Measurements from ENCODE around the gene ITSN2.
"Not testable (repeated sequence)": the region's sequence is repeated elsewhere in the genome, so short reads cannot be mapped to it uniquely, and the experiment has no call there.

The ITSN2 gene

DNA sequence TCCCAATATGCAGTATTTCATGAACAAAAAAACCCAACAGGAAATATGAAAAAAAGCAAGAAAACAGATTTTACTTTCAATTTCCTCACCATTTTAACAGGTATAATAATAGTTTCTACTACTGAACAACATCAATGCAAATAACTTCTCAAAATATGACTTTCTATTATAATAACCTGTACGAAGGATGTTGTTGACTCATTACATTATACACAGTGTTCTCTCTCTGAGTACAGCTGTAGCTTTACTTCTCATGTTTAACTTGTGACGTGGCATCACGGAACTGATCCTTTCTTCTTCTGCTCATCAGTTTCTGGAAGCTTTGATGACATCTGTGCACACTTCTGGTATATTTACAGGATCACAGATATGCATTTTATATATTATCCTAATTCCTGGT lies 145.5 kb downstream of the ITSN2 start:
- DNase-seq (ENCODE audit: low read depth in 3 of 3) = no peak

DNA sequence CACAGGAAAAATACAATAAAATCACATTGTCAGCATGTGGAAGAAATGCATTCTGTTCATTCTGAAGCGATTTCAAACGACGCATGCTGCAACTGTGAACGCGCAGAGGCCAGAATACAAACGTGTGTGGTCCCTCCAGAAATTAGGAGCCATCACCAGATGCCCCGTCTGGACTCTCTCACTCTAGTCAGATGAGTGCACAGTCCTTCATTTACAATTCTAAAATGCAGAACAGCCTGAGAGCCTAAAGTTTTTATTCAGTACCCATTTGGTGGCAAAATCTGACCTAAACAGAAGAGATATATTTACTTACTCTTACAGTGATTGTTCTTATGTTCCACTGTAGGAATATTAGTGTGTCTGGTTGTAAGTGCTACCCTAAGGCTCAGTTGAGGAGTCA lies 148.9 kb downstream of the ITSN2 start:
- no peak for DNase-seq (ENCODE audit: low read depth in 3 of 3)

DNA sequence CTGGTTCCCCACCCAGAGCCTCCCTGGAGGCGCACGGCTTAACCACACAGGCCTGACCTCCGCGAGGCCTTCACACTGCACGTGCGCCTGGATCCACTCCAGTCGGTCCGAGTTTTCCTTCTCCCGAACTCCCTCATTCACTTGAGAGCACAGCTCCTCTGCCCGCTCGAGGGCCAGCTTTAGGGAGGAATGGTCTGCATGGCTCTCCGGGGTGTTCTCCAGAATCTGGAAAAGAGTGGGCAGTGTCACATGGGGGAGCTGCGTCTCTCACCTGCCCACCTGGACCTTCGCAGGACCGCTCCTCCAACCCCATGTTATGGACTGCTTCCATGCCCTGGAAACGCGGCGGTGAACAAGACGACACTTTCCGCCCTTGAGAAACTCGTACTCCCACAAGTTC lies 149.6 kb downstream of the ITSN2 start:
- DNase-seq (ENCODE audit: low read depth in 3 of 3) = no peak

DNA sequence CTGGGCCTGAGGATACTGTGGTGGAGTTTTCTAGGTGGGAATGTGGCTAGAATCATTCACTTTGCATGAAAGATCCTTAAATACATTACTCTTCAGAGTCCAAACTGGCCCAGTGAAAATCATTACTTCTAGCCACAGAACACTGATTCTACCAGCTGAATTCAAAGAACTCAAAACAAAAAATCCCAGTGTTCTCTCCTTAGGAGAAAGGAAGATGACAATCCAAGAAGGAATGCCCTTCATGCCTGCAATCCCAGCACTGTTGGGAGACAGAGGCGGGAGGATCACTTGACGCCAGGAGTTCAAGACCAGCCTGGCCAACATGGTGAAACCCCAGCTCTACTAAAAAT lies 150.3 kb downstream of the ITSN2 start:
- no peak for DNase-seq (ENCODE audit: low read depth in 3 of 3)

DNA sequence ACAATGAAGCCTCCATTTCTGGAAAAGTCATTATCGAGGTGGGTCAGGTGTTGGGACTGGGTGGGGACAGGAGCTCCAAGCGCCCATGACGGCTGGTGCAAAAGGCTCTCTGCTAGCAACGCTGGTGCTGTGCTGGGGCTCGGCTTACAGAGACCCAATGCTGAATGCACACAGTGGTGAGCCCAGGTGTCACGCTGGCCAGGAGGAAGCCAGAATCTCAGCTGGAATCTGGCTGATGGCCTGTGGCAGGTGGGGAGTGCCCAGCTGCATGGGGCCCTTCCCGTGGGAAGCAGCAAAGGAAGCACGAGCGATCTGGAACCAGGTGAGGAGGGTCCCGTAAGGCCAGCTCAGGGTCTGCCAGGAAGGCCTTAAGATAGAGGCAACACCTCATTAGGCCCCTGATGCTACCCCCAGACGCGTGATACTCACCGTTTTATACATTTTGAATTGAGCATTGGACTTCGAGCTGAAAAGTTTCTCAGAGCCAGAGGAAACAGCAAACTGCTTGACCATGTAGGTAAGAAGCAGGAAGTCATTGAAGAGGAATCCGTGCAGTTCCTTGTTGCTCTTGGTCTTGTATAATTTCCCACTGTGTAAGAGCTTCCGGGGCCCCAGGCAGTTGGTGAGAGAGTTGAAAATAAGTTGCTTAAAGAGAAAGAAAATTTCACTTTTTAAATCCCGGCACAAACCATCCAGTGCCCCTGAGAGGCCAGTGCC lies 150.8 kb downstream of the ITSN2 start:
- DNase-seq (ENCODE audit: low read depth in 3 of 3) = no peak

DNA sequence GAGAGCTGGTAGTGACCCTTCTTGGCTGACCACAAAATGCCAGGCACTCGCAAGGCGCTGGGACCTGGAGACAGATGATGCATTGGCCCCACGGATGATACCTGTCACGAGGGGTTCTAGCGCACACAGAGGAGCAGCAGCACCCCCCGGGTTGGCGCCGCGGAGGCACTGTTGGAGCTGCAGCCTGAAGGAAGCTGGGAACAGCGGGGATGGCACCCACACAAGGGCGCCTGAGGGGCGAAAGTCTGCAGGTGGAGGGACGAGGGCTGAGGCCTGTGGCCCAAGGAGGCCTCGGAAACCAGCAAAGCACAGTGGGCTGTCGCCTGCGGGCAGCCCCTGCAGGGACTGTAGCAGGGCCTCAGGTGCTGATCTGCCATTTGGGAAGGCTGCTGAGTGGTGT lies 151.8 kb downstream of the ITSN2 start:
- DNase-seq (ENCODE audit: low read depth in 3 of 3) = no peak

DNA sequence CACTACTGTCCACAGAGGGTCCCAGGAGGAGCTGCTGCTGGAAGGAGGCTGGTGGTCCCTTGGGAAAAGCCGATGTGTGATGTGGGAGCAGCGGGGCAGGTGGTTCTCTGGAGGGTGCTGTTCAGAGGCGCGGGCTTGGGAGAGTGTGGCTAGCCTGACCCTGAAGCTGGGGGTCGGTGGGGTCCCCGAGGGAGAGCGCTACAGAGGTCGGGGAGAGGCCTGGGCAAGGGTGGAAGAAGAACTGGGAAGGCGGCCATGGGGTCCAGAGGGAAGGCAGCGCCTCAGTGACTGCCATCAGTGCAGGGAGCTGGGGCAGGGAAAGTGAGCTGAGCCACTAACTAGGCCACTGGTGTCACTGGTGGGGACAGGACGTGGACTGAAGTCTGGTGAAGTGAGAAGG lies 153.0 kb downstream of the ITSN2 start:
- DNase-seq (ENCODE audit: low read depth in 3 of 3) = no peak

DNA sequence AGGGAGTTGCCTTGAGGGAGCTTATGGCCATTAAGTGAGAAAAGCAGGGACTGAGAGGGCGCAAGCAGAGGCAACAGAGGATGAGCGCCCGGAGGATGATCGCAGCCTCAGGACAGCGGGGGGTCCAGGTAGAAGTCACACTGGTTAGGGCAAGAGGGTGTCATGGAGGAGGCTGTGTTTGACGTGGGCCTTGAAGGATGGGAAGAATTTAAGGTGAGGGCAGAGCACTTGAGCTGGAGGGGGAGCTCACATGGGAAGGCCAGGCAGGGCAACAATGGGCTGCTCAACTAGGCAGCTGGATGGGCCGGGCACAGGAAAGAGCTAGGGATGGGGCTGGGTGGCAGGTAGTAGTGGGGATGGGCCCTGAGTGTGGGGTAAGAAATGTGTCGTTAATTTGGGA lies 153.6 kb downstream of the ITSN2 start:
- DNase-seq (ENCODE audit: low read depth in 3 of 3) = no peak

DNA sequence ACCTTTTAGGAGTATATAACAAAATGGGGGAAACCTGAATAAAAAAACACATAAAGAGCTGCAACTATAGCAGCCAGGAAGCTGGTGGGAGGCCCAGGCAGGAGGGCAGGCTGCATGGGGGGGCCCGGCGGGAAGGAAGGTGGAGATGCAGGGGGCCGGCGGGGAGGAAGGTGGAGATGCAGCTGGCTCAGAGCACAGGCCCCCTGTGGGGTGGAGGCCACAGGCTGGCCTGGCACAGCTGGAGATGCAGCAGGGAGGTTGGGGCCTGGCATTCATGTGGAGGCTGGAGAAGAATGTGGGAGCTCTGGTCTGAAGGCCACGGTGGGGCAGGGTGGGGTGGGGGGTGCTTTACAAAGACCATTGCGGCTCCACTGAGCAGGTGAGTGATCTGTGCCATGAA lies 154.1 kb downstream of the ITSN2 start:
- DNase-seq (ENCODE audit: low read depth in 3 of 3) = no peak

DNA sequence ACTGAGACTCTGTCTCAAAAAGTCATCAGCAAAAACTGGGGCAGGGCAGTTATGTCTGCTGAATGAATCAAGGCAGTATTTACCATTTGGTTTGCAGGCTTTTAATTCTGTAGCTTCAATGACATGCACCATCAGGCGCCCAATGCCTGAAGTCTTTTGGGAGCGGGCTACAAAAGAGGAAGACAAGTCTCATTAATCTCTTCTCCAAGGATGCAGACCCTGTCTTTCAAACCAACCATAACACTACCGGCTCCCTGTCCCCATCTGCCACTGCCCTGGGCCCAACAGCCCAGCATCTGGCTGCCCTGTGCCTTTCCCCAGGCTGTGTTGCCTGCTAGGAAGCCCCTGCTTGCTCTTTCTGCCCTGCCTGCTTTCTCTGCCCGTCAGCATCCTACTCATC lies 155.2 kb downstream of the ITSN2 start:
- DNase-seq (ENCODE audit: low read depth in 3 of 3) = no peak

DNA sequence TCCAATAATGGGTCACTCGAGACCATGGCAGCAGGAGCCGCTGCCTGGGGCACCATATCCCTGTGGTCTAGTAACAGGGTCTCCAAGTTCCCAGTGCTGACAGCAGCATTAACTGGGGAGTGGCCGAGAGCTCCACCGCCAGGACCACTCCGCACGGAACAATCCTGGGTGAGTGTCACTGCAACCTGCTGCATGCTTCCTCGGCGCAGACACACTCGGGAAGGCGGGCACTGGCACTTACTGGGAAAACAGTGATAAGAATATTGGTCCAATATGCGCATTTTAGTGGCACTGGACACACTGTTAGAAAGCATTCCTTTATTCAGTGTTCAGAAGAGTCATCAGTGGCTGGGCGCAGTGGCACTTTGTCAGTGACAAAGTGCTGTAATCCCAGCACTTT lies 155.8 kb downstream of the ITSN2 start:
- DNase-seq (ENCODE audit: low read depth in 3 of 3) = no peak

DNA sequence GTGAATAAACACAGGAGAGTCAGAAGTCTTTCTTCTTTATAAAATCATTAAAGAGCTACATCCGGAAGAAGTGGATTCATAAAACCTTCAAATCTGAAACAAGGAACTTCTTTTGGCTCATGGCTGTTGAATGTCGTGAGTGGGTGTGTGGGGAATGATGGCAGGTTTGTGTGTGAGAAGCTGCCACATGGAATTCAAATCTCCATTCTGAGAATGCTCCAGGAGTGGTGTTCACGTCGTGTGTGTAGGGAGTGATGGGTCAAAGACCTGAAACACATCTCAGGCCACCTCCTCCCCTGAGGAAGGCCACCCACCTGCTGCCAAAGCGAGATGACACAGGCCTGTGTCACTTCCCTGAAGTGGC lies 156.6 kb downstream of the ITSN2 start:
- no peak for DNase-seq (ENCODE audit: low read depth in 3 of 3)

DNA sequence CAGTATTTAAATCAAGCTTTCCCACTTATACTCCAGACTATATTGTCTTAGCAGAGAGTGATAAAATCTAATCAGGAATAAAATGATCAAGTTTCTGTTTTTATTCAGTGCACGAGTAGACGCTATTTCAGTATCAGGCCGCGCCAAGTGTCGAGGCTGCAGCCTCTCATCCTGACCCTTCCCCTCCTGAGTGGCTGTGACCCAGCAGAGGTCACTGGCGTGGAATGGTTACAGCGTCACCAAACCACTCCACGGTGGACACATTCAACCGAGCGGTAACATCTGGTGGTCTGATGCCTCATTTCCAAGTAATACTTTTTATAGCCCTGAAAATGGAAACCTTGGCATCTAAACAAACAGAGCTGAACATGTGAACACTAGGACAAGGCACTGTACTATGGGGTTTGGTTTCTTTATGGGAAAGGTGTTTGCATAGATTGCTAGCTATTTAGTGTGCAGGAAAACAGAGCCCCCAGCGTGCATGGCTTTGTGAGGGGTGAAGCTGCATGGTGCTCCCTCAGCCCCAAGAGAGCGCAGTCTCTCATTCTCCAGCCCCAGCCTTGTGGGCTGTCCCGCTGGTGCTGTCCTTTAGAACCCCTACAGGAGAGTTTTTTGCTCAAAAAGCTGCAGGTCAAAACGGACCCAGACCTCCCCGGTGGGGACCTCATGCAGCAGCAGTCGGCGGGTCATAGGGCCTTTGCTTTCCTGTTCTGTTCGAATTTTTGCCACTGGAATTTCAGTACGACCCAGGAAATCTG lies 157.1 kb downstream of the ITSN2 start:
- DNase-seq (ENCODE audit: low read depth in 3 of 3) = no peak

DNA sequence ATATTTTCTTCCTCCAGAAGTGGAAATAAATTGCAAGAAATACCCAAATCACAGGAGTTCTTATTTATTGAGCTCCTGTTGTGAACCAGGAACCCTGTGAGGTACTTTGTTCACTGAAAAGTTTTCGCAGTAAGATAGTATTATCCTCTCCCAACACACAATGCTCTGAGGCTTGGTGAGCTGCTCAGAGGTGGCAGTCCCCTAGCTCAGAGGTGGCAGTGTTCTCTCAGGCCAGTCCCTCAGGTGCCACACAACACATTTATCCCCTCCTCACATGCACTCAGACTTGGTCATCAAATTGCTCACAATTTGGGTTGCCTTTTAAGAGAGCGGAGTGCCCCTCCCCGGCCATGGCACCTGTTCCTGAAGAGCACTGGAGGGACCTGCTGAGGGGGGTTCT lies 159.5 kb downstream of the ITSN2 start:
- no peak for DNase-seq (ENCODE audit: low read depth in 3 of 3)

DNA sequence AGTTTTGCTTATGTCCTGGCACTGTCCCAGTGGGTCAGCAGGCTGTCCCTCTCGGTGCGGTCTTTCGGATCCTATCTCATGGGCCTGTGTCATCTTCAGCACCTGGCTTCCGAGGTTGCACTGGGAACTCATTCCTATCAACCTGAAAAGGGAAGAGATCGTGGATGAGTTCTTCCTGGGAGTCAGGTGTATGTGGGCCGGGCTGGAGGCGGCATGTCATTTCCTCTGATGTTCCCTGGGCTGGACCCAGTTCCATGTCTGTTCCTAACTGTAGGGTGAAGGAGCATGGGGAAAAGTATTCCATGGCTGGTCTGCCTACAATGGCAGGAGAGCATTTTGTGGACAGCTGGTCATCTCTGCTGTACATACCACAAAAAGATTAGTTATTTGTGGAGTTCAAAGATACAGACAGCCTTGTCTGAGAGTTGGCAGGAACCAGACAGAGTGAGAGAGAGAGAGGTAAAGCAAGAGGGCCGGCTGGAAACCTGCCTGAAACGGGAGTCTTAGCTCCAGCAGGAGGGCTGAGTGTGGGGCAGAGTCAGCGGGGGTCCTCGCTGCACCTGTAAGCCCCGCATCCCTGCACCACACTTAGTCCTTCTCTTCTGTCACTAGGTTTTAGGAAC lies 160.3 kb downstream of the ITSN2 start:
- no peak for DNase-seq (ENCODE audit: low read depth in 3 of 3)

DNA sequence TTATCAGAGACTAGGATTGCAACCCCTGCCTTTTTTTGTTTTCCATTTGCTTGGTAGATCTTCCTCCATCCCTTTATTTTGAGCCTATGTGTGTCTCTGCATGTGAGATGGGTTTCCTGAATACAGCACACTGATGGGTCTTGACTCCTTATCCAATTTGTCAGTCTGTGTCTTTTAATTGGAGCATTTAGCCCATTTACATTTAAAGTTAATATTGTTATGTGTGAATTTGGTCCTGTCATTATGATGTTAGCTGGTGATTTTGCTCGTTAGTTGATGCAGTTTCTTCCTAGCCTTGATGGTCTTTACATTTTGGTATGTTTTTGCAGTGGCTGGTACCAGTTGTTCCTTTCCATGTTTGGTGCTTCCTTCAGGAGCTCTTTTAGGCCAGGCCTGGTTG lies 163.1 kb downstream of the ITSN2 start:
- not testable (repeated sequence) for DNase-seq (ENCODE audit: low read depth in 3 of 3)

DNA sequence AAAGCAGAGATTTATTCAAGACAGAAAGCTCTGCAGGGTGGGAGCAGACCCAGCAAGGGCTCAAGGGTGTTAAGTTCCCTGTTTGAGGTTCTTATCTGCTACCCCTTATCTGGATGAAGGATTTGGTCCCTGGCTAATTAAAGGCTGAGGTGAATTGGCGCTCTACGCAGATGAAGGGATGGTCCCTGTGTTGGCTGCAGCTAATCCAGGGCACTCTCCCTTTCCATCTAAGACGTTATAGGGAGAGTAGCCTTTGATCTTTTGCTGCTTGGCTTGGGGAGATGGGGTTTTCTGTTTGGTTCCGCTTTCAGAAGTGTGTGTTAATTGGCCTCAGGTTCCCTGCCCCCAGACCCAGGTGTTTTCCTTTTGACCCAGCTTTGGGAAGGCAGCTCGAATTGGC lies 168.5 kb downstream of the ITSN2 start:
- DNase-seq (ENCODE audit: low read depth in 3 of 3) = no peak

DNA sequence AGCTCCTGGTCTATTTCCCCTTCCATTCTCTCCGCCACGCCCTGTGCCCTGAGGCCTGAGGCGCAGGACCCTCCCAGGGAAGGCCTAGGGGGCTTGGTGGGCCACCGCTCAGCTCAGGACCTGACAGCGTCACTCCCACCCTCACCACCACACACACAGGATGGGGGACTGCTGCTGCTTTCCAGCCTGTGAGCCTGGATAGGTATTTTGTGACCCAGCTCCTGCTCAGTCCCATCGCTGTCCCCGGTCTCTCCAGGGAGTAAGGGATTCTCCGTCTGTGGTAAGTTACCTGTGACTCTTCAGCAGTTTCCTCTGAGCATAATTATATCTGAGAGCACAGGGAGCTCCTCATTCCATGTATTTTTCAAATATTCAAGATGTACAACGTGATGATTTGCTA lies 169.2 kb downstream of the ITSN2 start:
- DNase-seq (ENCODE audit: low read depth in 3 of 3) = no peak

DNA sequence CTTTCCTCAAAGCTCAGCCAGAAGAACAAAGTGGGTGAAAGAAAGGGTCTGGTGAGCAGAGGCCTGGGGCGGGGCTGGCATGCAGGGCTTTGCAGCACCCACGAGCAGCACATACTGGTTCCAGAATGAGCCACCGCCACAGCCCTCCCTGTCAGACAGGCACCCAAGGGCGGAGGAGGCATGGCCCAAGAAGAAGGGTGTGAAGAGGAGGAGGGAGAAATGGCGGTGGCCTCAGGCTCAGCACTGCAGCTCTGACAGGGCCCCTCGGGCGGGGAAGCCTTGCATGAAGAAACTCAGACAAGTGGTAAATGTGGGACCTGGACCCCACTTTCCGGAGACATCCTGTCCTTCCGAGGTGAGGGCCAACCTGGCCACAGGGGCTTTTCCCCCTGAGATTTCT lies 169.8 kb downstream of the ITSN2 start:
- no peak for DNase-seq (ENCODE audit: low read depth in 3 of 3)

DNA sequence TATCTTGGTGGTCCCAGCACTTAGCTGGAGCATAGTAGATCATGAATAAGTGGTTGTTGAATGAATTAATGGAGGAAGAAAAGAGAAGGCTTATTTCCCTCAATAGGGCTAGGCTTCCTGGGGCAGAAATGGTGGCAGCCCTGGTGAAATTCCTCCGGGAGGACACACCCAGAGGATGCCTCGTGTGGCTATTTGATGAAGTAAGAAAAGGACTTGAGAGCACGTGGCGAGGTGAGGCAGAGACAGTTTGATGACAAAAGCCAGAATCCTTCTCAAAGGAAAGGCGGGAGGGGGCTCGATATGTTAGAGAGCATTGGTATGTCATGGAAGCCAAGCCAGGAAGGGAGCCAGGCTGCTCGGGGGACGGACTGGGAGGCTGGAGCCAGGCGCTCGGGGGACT lies 170.8 kb downstream of the ITSN2 start:
- no peak for DNase-seq (ENCODE audit: low read depth in 3 of 3)

DNA sequence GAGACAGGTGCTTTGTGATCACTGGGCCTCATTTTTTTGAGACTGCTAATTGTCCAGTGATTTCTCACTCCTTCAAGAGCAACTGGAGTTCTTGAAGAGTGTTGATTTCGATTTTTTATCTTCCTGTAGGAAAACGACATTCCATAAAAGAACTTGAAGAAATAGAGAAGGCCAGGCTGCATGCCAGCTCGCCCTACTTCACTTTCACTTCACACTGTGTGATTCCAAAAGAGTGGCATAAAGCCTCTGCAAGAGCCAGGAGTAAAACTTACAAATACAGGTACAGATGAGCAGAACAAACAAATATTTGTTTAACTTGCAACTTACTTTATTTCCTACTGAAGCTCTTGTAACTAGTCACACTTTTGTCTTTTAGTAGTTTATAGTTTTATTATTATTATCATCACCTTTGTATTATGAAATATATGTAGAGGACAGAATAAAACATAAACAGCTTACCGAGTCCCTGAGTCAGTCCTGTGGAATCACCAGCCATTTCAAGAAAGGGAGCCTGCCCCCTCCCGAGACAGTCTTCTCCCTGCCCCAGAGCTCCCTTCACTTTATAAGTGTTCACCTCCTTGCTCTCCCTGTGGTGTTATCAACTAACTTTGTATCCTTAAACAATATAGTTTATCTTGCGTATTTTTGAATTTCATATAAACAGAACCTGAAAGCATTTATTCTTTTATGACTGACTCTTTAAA lies 176.8 kb downstream of the ITSN2 start:
- DNase-seq (ENCODE audit: low read depth in 3 of 3) = no peak

DNA sequence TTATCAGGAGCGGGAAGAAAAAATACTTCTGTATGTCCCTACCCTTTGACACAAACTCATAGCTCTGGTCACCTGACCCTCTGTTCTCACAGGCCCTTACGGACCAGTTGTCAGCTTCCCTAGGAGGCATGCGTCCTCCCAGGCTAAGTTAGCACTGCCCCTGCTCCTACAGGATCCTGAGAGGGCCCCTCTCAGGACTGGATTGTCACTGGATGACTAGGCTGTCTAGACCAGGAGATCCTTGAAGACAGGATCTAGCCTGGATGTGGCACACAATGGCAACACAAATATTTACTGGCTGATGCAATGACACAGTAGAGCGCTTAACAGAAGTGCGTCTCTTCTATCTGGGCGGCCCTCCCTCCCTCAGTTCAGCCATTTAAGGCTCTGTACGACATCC lies 177.8 kb downstream of the ITSN2 start:
- no peak for DNase-seq (ENCODE audit: low read depth in 3 of 3)

DNA sequence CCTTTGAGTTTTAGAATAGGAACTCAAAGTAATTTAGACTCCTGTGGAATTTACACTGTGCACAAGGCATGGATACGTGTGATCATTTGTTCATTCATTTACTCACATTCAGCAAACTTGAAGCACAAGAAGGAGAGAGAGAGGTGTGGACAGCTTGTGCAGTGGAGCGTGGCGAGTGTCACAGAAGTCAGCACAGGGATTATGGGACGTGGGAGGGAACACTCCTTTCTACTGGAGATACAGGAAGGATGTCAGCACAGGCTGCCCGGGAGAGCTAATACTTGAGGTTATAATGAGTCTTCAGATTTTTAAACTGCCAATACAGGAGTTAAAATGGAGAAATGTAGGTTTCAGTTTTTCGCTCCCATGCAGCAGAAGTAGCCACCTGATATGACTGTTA lies 178.5 kb downstream of the ITSN2 start:
- no peak for DNase-seq (ENCODE audit: low read depth in 3 of 3)
